IMR-90 (cell line): Measurements from ENCODE around the gene ADAMTSL5. TPM values are rescaled to one million over a fixed set of nuclear protein-coding genes. Genes with fewer than 3 reads are reported as not detected.

Experiments
- ATAC-seq: fragments of 200-7000 bp; cut with Tn5 transposase; 2 replicates; pipeline ENCODE4 v1.9.1; 2020; ENCODE audit warnings: low read depth, mild to moderate bottlenecking, moderate library complexity
- BruUV-seq: library from RNA; stranded (reverse); fragments of 400-500 nt; replicated peaks from 2 replicates; lab custom pipeline; 2021; lab: Mats Ljungman, UMichigan
- CTCF ChIA-PET: fragments of 300-600 bp; formaldehyde crosslinking; extraction: SDS; loops from one replicate; lab custom pipeline; 2021; ENCODE audit warnings: antibody characterized with exemption; lab: Yijun Ruan, JAX
- POLR2A ChIA-PET: fragments of 300-600 bp; sonication (Branson Sonifier 250); formaldehyde crosslinking; loops from one replicate; lab custom pipeline; 2022; ENCODE audit warnings: antibody characterized with exemption; ENCODE audit not compliant: unreplicated experiment; lab: Charles Lee
- DNase-seq: peaks from one replicate; pipeline ENCODE4 v3.0.0; 2013
- H2AFZ ChIP-seq: replicated peaks from 2 replicates; pipeline ENCODE3; 2013; ENCODE audit warnings: low read length, mild to moderate bottlenecking; ENCODE audit not compliant: poor library complexity
- H2AK5ac ChIP-seq: 2 replicates; pipeline ENCODE4 v1.6.1; 2013; ENCODE audit warnings: low read depth, low read length, inconsistent platforms
- H2AK9ac ChIP-seq: replicated peaks from 2 replicates; pipeline ENCODE3; 2013; ENCODE audit warnings: mild to moderate bottlenecking, low read depth, low read length, moderate library complexity; ENCODE audit not compliant: poor library complexity
- H2BK120ac ChIP-seq: 2 replicates; pipeline ENCODE4 v1.6.1; 2013; ENCODE audit warnings: low read depth, low read length, inconsistent platforms
- H2BK15ac ChIP-seq: 3 replicates; pipeline ENCODE4 v1.6.1; 2013; ENCODE audit warnings: low read depth, low read length, inconsistent platforms
- H2BK20ac ChIP-seq: 2 replicates; pipeline ENCODE4 v1.6.1; 2013; ENCODE audit warnings: low read depth, mild to moderate bottlenecking, inconsistent platforms, low read length, moderate library complexity
- H2BK5ac ChIP-seq: 2 replicates; pipeline ENCODE4 v1.6.1; 2013; ENCODE audit warnings: mild to moderate bottlenecking, low read depth, low read length, inconsistent platforms; ENCODE audit not compliant: poor library complexity, severe bottlenecking
- H3K14ac ChIP-seq: replicated peaks from 2 replicates; pipeline ENCODE4 v1.6.1; 2013; ENCODE audit warnings: low read depth, low read length, inconsistent platforms
- H3K18ac ChIP-seq: 2 replicates; pipeline ENCODE4 v1.6.1; 2013; ENCODE audit warnings: low read depth, low read length, control low read depth
- H3K23ac ChIP-seq: 2 replicates; pipeline ENCODE4 v1.6.1; 2013; ENCODE audit warnings: low read depth, low read length, inconsistent platforms
- H3K27ac ChIP-seq: 2 replicates; pipeline ENCODE4 v1.5.1; 2013; ENCODE audit warnings: mild to moderate bottlenecking, control low read depth, low read length; ENCODE audit not compliant: insufficient read depth
- H3K27me3 ChIP-seq: 2 replicates; pipeline ENCODE4 v1.6.1; 2013; ENCODE audit warnings: low read length; ENCODE audit not compliant: control insufficient read depth, insufficient read depth
- H3K36me3 ChIP-seq: 2 replicates; pipeline ENCODE4 v1.6.1; 2013; ENCODE audit warnings: low read length, mixed read lengths; ENCODE audit not compliant: control insufficient read depth, insufficient read depth
- H3K4ac ChIP-seq: 2 replicates; pipeline ENCODE4 v1.6.1; 2013; ENCODE audit warnings: low read depth, low read length, inconsistent platforms
- H3K4me1 ChIP-seq: 2 replicates; pipeline ENCODE4 v1.6.1; 2013; ENCODE audit warnings: low read length, mixed read lengths; ENCODE audit not compliant: control insufficient read depth, insufficient read depth
- H3K4me2 ChIP-seq: 2 replicates; pipeline ENCODE4 v1.6.1; 2013; ENCODE audit warnings: low read depth, mild to moderate bottlenecking, control low read depth, low read length, moderate library complexity
- H3K4me3 ChIP-seq: 2 replicates; pipeline ENCODE4 v1.5.1; 2013; ENCODE audit warnings: low read depth, mild to moderate bottlenecking, control low read depth, low read length, moderate library complexity; ENCODE audit not compliant: insufficient read depth
- H3K56ac ChIP-seq: 2 replicates; pipeline ENCODE4 v1.6.1; 2013; ENCODE audit warnings: low read length, inconsistent platforms; ENCODE audit not compliant: insufficient read depth; ENCODE audit errors: extremely low read depth
- H3K79me1 ChIP-seq, 2 experiments: 2 replicates each; pipeline ENCODE4 v1.6.1; 2013; ENCODE audit warnings: low read length in 2 of 2, inconsistent platforms in 1 of 2, low read depth in 1 of 2
- H3K9ac ChIP-seq: 2 replicates; pipeline ENCODE4 v1.6.1; 2013; ENCODE audit warnings: low read depth, low read length, control low read depth
- H3K9me1 ChIP-seq: 2 replicates; pipeline ENCODE4 v1.6.1; 2013; ENCODE audit warnings: low read length, inconsistent platforms; ENCODE audit not compliant: insufficient read depth
- H3K9me3 ChIP-seq: 2 replicates; pipeline ENCODE4 v1.6.1; 2013; ENCODE audit warnings: low read length; ENCODE audit not compliant: control insufficient read depth, insufficient read depth
- H4K20me1 ChIP-seq: 2 replicates; pipeline ENCODE4 v1.6.1; 2013; ENCODE audit warnings: low read length, inconsistent platforms; ENCODE audit not compliant: insufficient read depth
- H4K5ac ChIP-seq: 2 replicates; pipeline ENCODE4 v1.6.1; 2013; ENCODE audit warnings: mild to moderate bottlenecking, low read depth, low read length, control low read depth
- H4K8ac ChIP-seq, 2 experiments: 2 replicates each; pipeline ENCODE4 v1.6.1; 2013; ENCODE audit warnings: low read depth in 2 of 2, low read length in 2 of 2, control low read depth in 1 of 2, inconsistent platforms in 1 of 2
- H4K91ac ChIP-seq: 2 replicates; pipeline ENCODE4 v1.6.1; 2013; ENCODE audit warnings: low read depth, low read length, inconsistent platforms; ENCODE audit not compliant: insufficient read depth
- BHLHE40 ChIP-seq: fragments of 150-350 bp; IDR thresholded peaks from 2 replicates; pipeline ENCODE4 v1.6.1; 2016; ENCODE audit warnings: mild to moderate bottlenecking, low read depth, low read length
- CEBPB ChIP-seq: IDR thresholded peaks from 2 replicates; pipeline ENCODE4 v1.6.1; 2012; ENCODE audit warnings: low read depth, low read length, improper control_type of control experiment
- CHD1 ChIP-seq: IDR thresholded peaks from 2 replicates; pipeline ENCODE4 v1.6.1; 2012; ENCODE audit warnings: low read depth, low read length, improper control_type of control experiment
- FOS ChIP-seq: fragments of 150-350 bp; IDR thresholded peaks from 2 replicates; pipeline ENCODE4 v1.6.1; 2016; ENCODE audit warnings: low read depth, low read length
- MAFK ChIP-seq: IDR thresholded peaks from 2 replicates; pipeline ENCODE4 v1.6.1; 2012; ENCODE audit warnings: low read depth, low read length, improper control_type of control experiment
- MXI1 ChIP-seq: IDR thresholded peaks from 2 replicates; pipeline ENCODE4 v1.6.1; 2012; ENCODE audit warnings: low read depth, mild to moderate bottlenecking, low read length, moderate library complexity, borderline replicate concordance
- RAD21 ChIP-seq: IDR thresholded peaks from 2 replicates; pipeline ENCODE4 v1.6.1; 2012; ENCODE audit warnings: low read length, improper control_type of control experiment
- RFX5 ChIP-seq: IDR thresholded peaks from 2 replicates; pipeline ENCODE4 v1.8.0; 2012; ENCODE audit warnings: low read depth, mild to moderate bottlenecking, low read length, moderate library complexity
- SMC3 ChIP-seq: fragments of 150-350 bp; IDR thresholded peaks from 2 replicates; pipeline ENCODE4 v1.6.1; 2016; ENCODE audit warnings: low read depth, mild to moderate bottlenecking, antibody characterized with exemption, low read length, moderate library complexity
- WGBS, 2 experiments: methylation state at CpG; one replicate each; pipeline versions ENCODE4 v1.1.5 to v1.1.7; 2013; ENCODE audit warnings: missing lambda C conversion rate in 2 of 2; ENCODE audit not compliant: insufficient read length in 1 of 2; ENCODE audit errors: extremely low coverage in 2 of 2; 5-methylcytosine and 5-hydroxymethylcytosine counted together
- dilution Hi-C: fragments of 300-500 bp; cut with HindIII; formaldehyde crosslinking; loops from one replicate; pipeline ENCODE4 v1.14.3; 2018; ENCODE audit warnings: low sequenced_read_pairs; ENCODE audit not compliant: unreplicated experiment
- in situ Hi-C: fragments of 300-500 bp; cut with MboI; formaldehyde crosslinking; loops from 3 replicates; pipeline ENCODE4 v1.14.3; 2019; ENCODE audit warnings: low sequenced_read_pairs, inconsistent platforms, mixed read lengths
- intact Hi-C: fragments of 100-400 bp; cut with micrococcal nuclease; formaldehyde crosslinking; loops from 2 replicates; pipeline ENCODE4 v1.10.0; 2022
- polyA plus RNA-seq, 3 experiments: library from polyadenylated mRNA; depleted of rRNA; stranded (reverse); fragments of >200 nt; gene quantifications; 2 replicates each; pipeline ENCODE4 v1.2.3, GENCODE V29; 2012; ENCODE audit warnings: low replicate concordance in 1 of 3
- total RNA-seq: library from RNA; depleted of rRNA; stranded (reverse); fragments of >200 nt; gene quantifications from 2 replicates; pipeline ENCODE4 v1.2.3, GENCODE V29; 2012
- TF ChIP-seq, protein P1 (sequence below): conservative IDR thresholded peaks from 2 replicates; pipeline ENCODE4 v1.5.1; 2012; ENCODE audit warnings: mild to moderate bottlenecking, low read depth, low read length, improper control_type of control experiment
- TF ChIP-seq, protein P2 (sequence below): fragments of 150-350 bp; IDR thresholded peaks from 2 replicates; pipeline ENCODE4 v1.6.1; 2017; ENCODE audit warnings: mild to moderate bottlenecking, antibody characterized with exemption, low read length, low read depth
- TF ChIP-seq, protein P3 (sequence below): fragments of 150-350 bp; IDR thresholded peaks from 2 replicates; pipeline ENCODE4 v1.6.1; 2016; ENCODE audit warnings: low read depth, mild to moderate bottlenecking, low read length, moderate library complexity, borderline replicate concordance

ADAMTSL5 gene
- total and polyA plus RNA-seq, 2 of the 4 experiments (the other 2 are of a cell fraction), result 0.90 to 10.8 TPM

DNA sequence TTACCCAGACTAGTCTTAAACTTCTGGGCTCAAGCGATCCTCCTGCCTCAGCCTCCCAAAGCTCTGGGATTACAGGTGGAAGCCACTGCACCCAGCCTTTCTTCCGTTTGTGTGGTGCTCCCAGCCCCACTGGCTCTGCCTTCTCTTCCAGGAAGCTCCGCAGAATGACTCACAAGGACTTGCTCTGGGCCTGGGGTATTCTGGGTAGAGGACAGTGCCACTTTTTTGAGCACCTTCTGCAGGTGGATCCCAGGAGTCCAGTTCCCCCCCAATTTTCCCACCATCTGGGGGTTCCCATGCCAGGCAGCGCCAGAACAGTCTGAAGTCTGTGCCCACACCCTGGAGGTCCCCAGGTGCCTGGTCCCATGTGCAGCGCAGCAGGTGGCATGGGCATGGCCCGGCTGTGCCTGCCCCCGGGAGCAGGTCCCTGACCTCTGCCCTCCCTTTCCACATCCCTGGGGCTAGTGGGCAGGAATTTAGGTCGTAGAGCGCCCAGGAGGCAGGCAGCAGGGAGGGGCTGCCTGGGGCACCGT is 20.3 kb downstream of the ADAMTSL5 start:
- Histone ChIP-seq H3K14ac (no peak overlapping the region), H2BK120ac (no peak overlapping the region), H3K4ac (no peak overlapping the region), H2BK15ac (no peak overlapping the region), H3K56ac (no peak overlapping the region), H2AK5ac (no peak overlapping the region), H3K9ac (no peak overlapping the region), H3K4me2 (no peak overlapping the region), H3K36me3 (no peaks in the 10 kb centered on the region), H3K18ac (no peak overlapping the region), H3K4me1 (peaks cover 9% of the 10 kb centered on the region), H3K9me3 (no peaks in the 10 kb centered on the region), H2AFZ (no peak overlapping the region), H3K27ac (no peak overlapping the region), H4K8ac (no peak overlapping the region), H2BK20ac (no peak overlapping the region), H3K79me1 (no peaks in the 10 kb centered on the region), H4K91ac (no peak overlapping the region), H4K5ac (no peak overlapping the region), H2BK5ac (no peak overlapping the region), H4K20me1 (peaks cover 3% of the 10 kb centered on the region; the same call in 1 of the 2 replicates), H3K27me3 (peaks cover 13% of the 10 kb centered on the region; the same call in 1 of the 2 replicates), H3K4me3 (no peak overlapping the region), H2AK9ac (no peak overlapping the region), H3K9me1 (no peaks in the 10 kb centered on the region), H3K23ac (no peak overlapping the region)
- BruUV-seq, result no TSS peak
- ATAC-seq, result no peak
- POLR2A ChIA-PET, result no interaction called here
- no peak for DNase-seq
- CTCF ChIA-PET, result no interaction called here
- dilution Hi-C loops (no loop called here), intact Hi-C loops (no loop called here), in situ Hi-C loops (no loop called here)
- no CpG with 5 or more reads among the region's 10 CpGs for WGBS, 2 experiments
- TF ChIP-seq CEBPB, result no peak
- no peak for TF ChIP-seq BHLHE40
- no peak for TF ChIP-seq FOS
- no peak for TF ChIP-seq RFX5
- TF ChIP-seq SMC3, result no peak
- TF ChIP-seq, protein P1, sequence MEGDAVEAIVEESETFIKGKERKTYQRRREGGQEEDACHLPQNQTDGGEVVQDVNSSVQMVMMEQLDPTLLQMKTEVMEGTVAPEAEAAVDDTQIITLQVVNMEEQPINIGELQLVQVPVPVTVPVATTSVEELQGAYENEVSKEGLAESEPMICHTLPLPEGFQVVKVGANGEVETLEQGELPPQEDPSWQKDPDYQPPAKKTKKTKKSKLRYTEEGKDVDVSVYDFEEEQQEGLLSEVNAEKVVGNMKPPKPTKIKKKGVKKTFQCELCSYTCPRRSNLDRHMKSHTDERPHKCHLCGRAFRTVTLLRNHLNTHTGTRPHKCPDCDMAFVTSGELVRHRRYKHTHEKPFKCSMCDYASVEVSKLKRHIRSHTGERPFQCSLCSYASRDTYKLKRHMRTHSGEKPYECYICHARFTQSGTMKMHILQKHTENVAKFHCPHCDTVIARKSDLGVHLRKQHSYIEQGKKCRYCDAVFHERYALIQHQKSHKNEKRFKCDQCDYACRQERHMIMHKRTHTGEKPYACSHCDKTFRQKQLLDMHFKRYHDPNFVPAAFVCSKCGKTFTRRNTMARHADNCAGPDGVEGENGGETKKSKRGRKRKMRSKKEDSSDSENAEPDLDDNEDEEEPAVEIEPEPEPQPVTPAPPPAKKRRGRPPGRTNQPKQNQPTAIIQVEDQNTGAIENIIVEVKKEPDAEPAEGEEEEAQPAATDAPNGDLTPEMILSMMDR, result no peak
- TF ChIP-seq, protein P2, sequence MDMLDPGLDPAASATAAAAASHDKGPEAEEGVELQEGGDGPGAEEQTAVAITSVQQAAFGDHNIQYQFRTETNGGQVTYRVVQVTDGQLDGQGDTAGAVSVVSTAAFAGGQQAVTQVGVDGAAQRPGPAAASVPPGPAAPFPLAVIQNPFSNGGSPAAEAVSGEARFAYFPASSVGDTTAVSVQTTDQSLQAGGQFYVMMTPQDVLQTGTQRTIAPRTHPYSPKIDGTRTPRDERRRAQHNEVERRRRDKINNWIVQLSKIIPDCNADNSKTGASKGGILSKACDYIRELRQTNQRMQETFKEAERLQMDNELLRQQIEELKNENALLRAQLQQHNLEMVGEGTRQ, result no peak
- no peak for TF ChIP-seq CHD1
- no peak for TF ChIP-seq MXI1
- no peak for TF ChIP-seq RAD21
- no peak for TF ChIP-seq MAFK
- TF ChIP-seq, protein P3, sequence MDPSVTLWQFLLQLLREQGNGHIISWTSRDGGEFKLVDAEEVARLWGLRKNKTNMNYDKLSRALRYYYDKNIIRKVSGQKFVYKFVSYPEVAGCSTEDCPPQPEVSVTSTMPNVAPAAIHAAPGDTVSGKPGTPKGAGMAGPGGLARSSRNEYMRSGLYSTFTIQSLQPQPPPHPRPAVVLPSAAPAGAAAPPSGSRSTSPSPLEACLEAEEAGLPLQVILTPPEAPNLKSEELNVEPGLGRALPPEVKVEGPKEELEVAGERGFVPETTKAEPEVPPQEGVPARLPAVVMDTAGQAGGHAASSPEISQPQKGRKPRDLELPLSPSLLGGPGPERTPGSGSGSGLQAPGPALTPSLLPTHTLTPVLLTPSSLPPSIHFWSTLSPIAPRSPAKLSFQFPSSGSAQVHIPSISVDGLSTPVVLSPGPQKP, result no peak
